Fibroblast of lung (primary cell): ENCODE data around the gene BNIP5. TPM values are rescaled to one million over a fixed set of nuclear protein-coding genes. Genes with fewer than 3 reads are reported as not detected.

Experiments
- DNase-seq, 2 donors: peaks; one replicate each; pipeline versions ENCODE4 v3.0.0 to v3.0.0-alpha.2; 2010; ENCODE audit warnings: low read depth in 2 of 2
- H2AFZ ChIP-seq: 2 replicates; pipeline ENCODE4 v1.5.1; 2012; ENCODE audit warnings: low read length, control low read depth, inconsistent platforms
- H3K27ac ChIP-seq: 2 replicates; pipeline ENCODE4 v1.5.1; 2011; ENCODE audit warnings: low read length, control low read depth; ENCODE audit not compliant: insufficient read depth
- H3K27me3 ChIP-seq: 2 replicates; pipeline ENCODE4 v1.5.1; 2011; ENCODE audit warnings: mild to moderate bottlenecking, low read length; ENCODE audit not compliant: control insufficient read depth, insufficient read depth
- H3K36me3 ChIP-seq: 2 replicates; pipeline ENCODE4 v1.5.1; 2011; ENCODE audit warnings: low read length; ENCODE audit not compliant: control insufficient read depth, insufficient read depth
- H3K4me1 ChIP-seq: 2 replicates; pipeline ENCODE4 v1.5.1; 2011; ENCODE audit warnings: low read length; ENCODE audit not compliant: control insufficient read depth, insufficient read depth; ENCODE audit errors: extremely low read depth
- H3K4me2 ChIP-seq: 2 replicates; pipeline ENCODE4 v1.5.1; 2011; ENCODE audit warnings: low read length, control low read depth; ENCODE audit not compliant: insufficient read depth; ENCODE audit errors: extremely low read depth
- H3K4me3 ChIP-seq, 4 experiments: fragments of 200-600 bp in 1 of 4; sonication (generic) in 1 of 4; replicated peaks in 1 of 4; 2 replicates each; pipeline ENCODE4 v1.5.1; 2011 to 2016; ENCODE audit warnings: low read length in 4 of 4, low read depth in 3 of 4, mild to moderate bottlenecking in 3 of 4, control low read depth in 2 of 4, inconsistent platforms in 1 of 4, mixed read lengths in 1 of 4; ENCODE audit not compliant: insufficient read depth in 1 of 4; ENCODE audit errors: control extremely low read depth in 1 of 4
- H3K79me2 ChIP-seq: 2 replicates; pipeline ENCODE4 v1.5.1; 2012; ENCODE audit warnings: mild to moderate bottlenecking, low read length, inconsistent platforms; ENCODE audit not compliant: control insufficient read depth, insufficient read depth
- H3K9ac ChIP-seq: 2 replicates; pipeline ENCODE4 v1.5.1; 2011; ENCODE audit warnings: mild to moderate bottlenecking, low read length, control low read depth; ENCODE audit not compliant: insufficient read depth
- H3K9me3 ChIP-seq: 2 replicates; pipeline ENCODE4 v1.5.1; 2012; ENCODE audit warnings: low read depth, low read length; ENCODE audit not compliant: control insufficient read depth, insufficient read depth
- H4K20me1 ChIP-seq: 2 replicates; pipeline ENCODE4 v1.5.1; 2011; ENCODE audit warnings: low read length; ENCODE audit not compliant: control insufficient read depth, insufficient read depth; ENCODE audit errors: extremely low read depth
- EZH2 ChIP-seq: IDR thresholded peaks from 2 replicates; pipeline ENCODE4 v1.5.1; 2012; ENCODE audit warnings: low read length, control low read depth, mild to moderate bottlenecking; ENCODE audit errors: missing control alignments
- polyA plus RNA-seq, 2 donors: library from polyadenylated mRNA; depleted of rRNA in 1 of 2; stranded (reverse) in 1 of 2; unstranded in 1 of 2; fragments of >200 nt; gene quantifications; 2 replicates each; pipeline ENCODE4 v1.2.1, GENCODE V29; 2011 to 2012; ENCODE audit warnings: missing spikeins in 1 of 2
- total RNA-seq: library from RNA; depleted of rRNA; stranded (reverse); fragments of >200 nt; gene quantifications from 2 replicates; pipeline ENCODE4 v1.2.1, GENCODE V29; 2014
- TF ChIP-seq, protein P1 (sequence below), 2 donors: IDR thresholded peaks in 1 of 2; conservative IDR thresholded peaks in 1 of 2; 1 replicate in 1 of 2; 2 replicates in 1 of 2; pipeline ENCODE4 v1.5.1; 2011 to 2012; ENCODE audit warnings: low read length in 2 of 2, control low read depth in 1 of 2, inconsistent platforms in 1 of 2, low read depth in 1 of 2, mild to moderate bottlenecking in 1 of 2

The BNIP5 gene
- total and polyA plus RNA-seq, 2 donors (not counting 1 experiment from before 2014, with no cell fraction given), result not detected

DNA sequence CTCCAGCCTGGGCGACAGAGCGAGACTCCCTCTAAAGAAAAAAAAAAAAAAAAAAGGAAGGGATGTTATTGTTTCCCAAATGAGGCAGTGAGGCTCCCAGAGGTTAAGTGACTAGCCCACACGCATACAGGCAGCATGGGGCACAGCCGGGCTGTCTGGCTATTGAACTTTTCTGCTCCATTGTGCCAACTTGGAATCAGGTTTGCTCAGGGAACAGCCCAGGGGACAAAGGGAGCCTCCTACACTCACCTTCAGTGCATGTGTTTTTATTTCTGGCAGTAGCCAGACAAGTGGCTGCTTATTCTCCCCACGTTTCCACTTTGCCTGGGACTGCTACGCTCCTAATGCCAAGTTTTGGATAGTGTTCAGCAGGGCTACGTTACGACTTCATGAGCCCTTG, 40.1 kb upstream of the BNIP5 start:
- H3K79me2 ChIP-seq, result no peaks in the 10 kb centered on the region
- H3K27me3 ChIP-seq, result peaks cover 6% of the 10 kb centered on the region
- H3K27ac ChIP-seq, result no peak overlapping the region

DNA sequence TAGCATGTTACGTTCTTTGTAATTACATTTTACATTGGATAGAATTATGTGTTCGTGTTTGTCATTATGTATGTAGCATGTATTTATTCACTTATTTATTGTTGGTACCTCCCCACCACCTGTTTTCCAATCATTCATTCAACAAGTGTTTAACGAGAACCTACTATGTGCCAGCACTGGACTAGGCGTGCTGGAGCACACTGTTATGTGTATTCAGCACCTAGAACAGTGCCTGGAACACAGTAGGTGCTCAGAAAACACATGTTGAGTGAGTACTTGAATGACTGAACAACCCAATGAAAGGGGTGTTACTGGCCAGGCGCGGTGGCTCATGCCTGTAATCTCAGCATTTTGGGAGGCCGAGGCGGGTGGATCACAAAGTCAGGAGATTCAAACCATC, 39.5 kb upstream of the BNIP5 start:
- H2AFZ ChIP-seq, result no peak overlapping the region
- H3K9me3 ChIP-seq, result no peaks in the 10 kb centered on the region
- no peaks in the 10 kb centered on the region for H3K79me2 ChIP-seq
- no peak overlapping the region for H3K4me3 ChIP-seq
- no peak overlapping the region for H3K27ac ChIP-seq
- H3K27me3 ChIP-seq, result peaks cover 6% of the 10 kb centered on the region
- H3K4me1 ChIP-seq, result no peaks in the 10 kb centered on the region
- no peak overlapping the region for H3K9ac ChIP-seq
- no peaks in the 10 kb centered on the region for H4K20me1 ChIP-seq
- DNase-seq, result no peak
- no peak overlapping the region for H3K4me2 ChIP-seq
- no peak for TF ChIP-seq EZH2
- TF ChIP-seq, protein P1, sequence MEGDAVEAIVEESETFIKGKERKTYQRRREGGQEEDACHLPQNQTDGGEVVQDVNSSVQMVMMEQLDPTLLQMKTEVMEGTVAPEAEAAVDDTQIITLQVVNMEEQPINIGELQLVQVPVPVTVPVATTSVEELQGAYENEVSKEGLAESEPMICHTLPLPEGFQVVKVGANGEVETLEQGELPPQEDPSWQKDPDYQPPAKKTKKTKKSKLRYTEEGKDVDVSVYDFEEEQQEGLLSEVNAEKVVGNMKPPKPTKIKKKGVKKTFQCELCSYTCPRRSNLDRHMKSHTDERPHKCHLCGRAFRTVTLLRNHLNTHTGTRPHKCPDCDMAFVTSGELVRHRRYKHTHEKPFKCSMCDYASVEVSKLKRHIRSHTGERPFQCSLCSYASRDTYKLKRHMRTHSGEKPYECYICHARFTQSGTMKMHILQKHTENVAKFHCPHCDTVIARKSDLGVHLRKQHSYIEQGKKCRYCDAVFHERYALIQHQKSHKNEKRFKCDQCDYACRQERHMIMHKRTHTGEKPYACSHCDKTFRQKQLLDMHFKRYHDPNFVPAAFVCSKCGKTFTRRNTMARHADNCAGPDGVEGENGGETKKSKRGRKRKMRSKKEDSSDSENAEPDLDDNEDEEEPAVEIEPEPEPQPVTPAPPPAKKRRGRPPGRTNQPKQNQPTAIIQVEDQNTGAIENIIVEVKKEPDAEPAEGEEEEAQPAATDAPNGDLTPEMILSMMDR (conservative IDR thresholded peaks at IDR 0.05 in 1 of 2, IDR thresholded peaks at IDR 0.05 in 1 of 2; ENCODE audit: low read depth in 1 of 2, low read length in 2 of 2), result no peak
- H3K36me3 ChIP-seq, result no peaks in the 10 kb centered on the region

More for the DNA sequence above, 40.1 kb upstream of the BNIP5 start:
- no peak overlapping the region for H2AFZ ChIP-seq
- H4K20me1 ChIP-seq, result no peaks in the 10 kb centered on the region
- no peaks in the 10 kb centered on the region for H3K36me3 ChIP-seq
- H3K4me2 ChIP-seq, result no peak overlapping the region
- no peak overlapping the region for H3K4me3 ChIP-seq
- no peaks in the 10 kb centered on the region for H3K9me3 ChIP-seq
- DNase-seq, result no peak
- H3K4me1 ChIP-seq, result no peaks in the 10 kb centered on the region
- no peak overlapping the region for H3K9ac ChIP-seq
- TF ChIP-seq, protein P1 (conservative IDR thresholded peaks at IDR 0.05 in 1 of 2, IDR thresholded peaks at IDR 0.05 in 1 of 2; ENCODE audit: low read depth in 1 of 2, low read length in 2 of 2), result no peak
- no peak for TF ChIP-seq EZH2

DNA sequence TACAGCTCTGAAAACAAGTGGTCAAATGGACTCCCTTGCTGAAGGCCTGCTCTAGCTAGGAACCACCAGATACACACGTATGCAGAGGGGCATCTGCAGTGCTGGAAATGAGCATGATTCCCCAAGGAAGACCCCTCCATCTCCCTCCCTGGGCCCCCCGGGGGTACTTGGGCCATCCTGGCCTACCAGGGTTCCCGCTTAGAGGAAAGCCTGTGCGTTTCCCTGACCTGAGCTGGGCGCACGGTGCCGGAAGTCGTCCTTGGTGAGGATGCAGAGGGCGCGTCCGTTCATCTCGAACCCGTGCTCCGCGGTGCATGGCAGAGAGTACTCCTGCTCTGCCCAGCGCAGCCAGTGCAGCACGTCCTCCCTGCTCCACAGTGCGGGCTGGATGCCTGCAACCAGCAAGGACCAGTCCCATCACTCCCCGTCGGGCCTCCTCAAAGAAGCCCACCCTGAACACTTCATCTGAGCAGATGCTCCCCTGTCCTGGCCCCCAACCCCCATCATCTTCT, 39.0 kb upstream of the BNIP5 start:
- Histone ChIP-seq H3K4me3 (no peak overlapping the region), H2AFZ (no peak overlapping the region), H3K36me3 (no peaks in the 10 kb centered on the region), H3K4me1 (no peaks in the 10 kb centered on the region), H3K9me3 (no peaks in the 10 kb centered on the region), H4K20me1 (no peaks in the 10 kb centered on the region), H3K79me2 (no peaks in the 10 kb centered on the region), H3K4me2 (no peak overlapping the region), H3K9ac (no peak overlapping the region), H3K27me3 (peaks cover 6% of the 10 kb centered on the region), H3K27ac (no peak overlapping the region)
- TF ChIP-seq, protein P1 (conservative IDR thresholded peaks at IDR 0.05 in 1 of 2, IDR thresholded peaks at IDR 0.05 in 1 of 2; ENCODE audit: low read depth in 1 of 2, low read length in 2 of 2), result no peak
- no peak for TF ChIP-seq EZH2
- no peak for DNase-seq
